HepG2 (cell line): ENCODE results near the gene C12orf56. TPM values are rescaled to one million over a fixed set of nuclear protein-coding genes. Genes with fewer than 3 reads are reported as not detected.

ENCODE experiments used
- CAMTA2 ChIP-seq: sonication (generic); formaldehyde crosslinking; IDR thresholded peaks from 2 replicates; pipeline ENCODE4 v1.4.0; 2020; ENCODE audit warnings: mild to moderate bottlenecking, missing genetic modification reagents, borderline replicate concordance
- FLYWCH1 ChIP-seq: sonication (generic); formaldehyde crosslinking; IDR thresholded peaks from 2 replicates; pipeline ENCODE4 v1.8.1; 2023; ENCODE audit warnings: mild to moderate bottlenecking, missing genetic modification reagents
- FOXJ3 ChIP-seq: sonication (generic); formaldehyde crosslinking; IDR thresholded peaks from 2 replicates; pipeline ENCODE4 v1.4.0; 2020; ENCODE audit warnings: missing genetic modification reagents, mild to moderate bottlenecking, borderline replicate concordance
- HOXA9 ChIP-seq: sonication (generic); formaldehyde crosslinking; IDR thresholded peaks from 2 replicates; pipeline ENCODE4 v1.8.1; 2022; ENCODE audit warnings: missing genetic modification reagents, mild to moderate bottlenecking, moderate library complexity, borderline replicate concordance
- IKZF5 ChIP-seq: IDR thresholded peaks from 2 replicates; pipeline ENCODE4 v1.6.1; 2018; ENCODE audit warnings: missing genetic modification reagents, mild to moderate bottlenecking, missing compliant biosample characterization
- SIX4 ChIP-seq: sonication (generic); formaldehyde crosslinking; IDR thresholded peaks from 2 replicates; pipeline ENCODE4 v1.4.0; 2020; ENCODE audit warnings: missing genetic modification reagents
- ZMYM4 ChIP-seq: sonication (generic); formaldehyde crosslinking; IDR thresholded peaks from 2 replicates; pipeline ENCODE4 v1.8.1; 2023; ENCODE audit warnings: mild to moderate bottlenecking, missing genetic modification reagents
- ZNF331 ChIP-seq: sonication (generic); formaldehyde crosslinking; IDR thresholded peaks from 2 replicates; pipeline ENCODE4 v1.4.0; 2020; ENCODE audit warnings: missing genetic modification reagents
- ZNF709 ChIP-seq: sonication (generic); formaldehyde crosslinking; IDR thresholded peaks from 2 replicates; pipeline ENCODE4 v1.5.0; 2020; ENCODE audit warnings: mild to moderate bottlenecking, missing genetic modification reagents
- polyA plus RNA-seq, 8 experiments: library from polyadenylated mRNA; depleted of rRNA in 3 of 8; stranded (reverse) in 7 of 8; unstranded in 1 of 8; fragments of >200 nt; fragmentation: Illumina TruSeq in 4 of 8; extraction: Trizol in 4 of 8; gene quantifications; 2 replicates each; pipeline versions ENCODE4 v1.2.1 to v1.2.3, GENCODE V29; 2011 to 2016; ENCODE audit warnings: low read depth in 4 of 8, missing spikeins in 1 of 8, mixed read lengths in 1 of 8; ENCODE audit not compliant: insufficient read depth in 1 of 8
- total RNA-seq, 5 experiments: library from RNA; depleted of rRNA; stranded (reverse); fragments of >200 nt; fragmentation: Illumina TruSeq; extraction: Trizol; gene quantifications; 2 replicates each; pipeline ENCODE4 v1.2.3, GENCODE V29; 2016; ENCODE audit warnings: low read depth in 1 of 5
- TF ChIP-seq, protein P1 (sequence below): IDR thresholded peaks from 2 replicates; pipeline ENCODE4 v1.6.1; 2016; ENCODE audit warnings: low read depth, missing genetic modification reagents, missing compliant biosample characterization
- TF ChIP-seq, protein P2 (sequence below): sonication (generic); formaldehyde crosslinking; IDR thresholded peaks from 2 replicates; pipeline ENCODE4 v1.8.1; 2023; ENCODE audit warnings: missing genetic modification reagents, inconsistent platforms, borderline replicate concordance
- TF ChIP-seq, protein P3 (sequence below): sonication (generic); formaldehyde crosslinking; conservative IDR thresholded peaks from 2 replicates; pipeline ENCODE4 v1.4.0; 2020; ENCODE audit warnings: missing genetic modification reagents
- TF ChIP-seq, protein P4 (sequence below): sonication (generic); formaldehyde crosslinking; IDR thresholded peaks from 2 replicates; pipeline ENCODE4 v1.4.0; 2020; ENCODE audit warnings: missing genetic modification reagents, borderline replicate concordance

C12orf56 gene
- total and polyA plus RNA-seq, 2 of the 13 experiments (the other 11 are each of a cell fraction or from before 2014, with no cell fraction given): 0.07 TPM; not detected in 1

DNA sequence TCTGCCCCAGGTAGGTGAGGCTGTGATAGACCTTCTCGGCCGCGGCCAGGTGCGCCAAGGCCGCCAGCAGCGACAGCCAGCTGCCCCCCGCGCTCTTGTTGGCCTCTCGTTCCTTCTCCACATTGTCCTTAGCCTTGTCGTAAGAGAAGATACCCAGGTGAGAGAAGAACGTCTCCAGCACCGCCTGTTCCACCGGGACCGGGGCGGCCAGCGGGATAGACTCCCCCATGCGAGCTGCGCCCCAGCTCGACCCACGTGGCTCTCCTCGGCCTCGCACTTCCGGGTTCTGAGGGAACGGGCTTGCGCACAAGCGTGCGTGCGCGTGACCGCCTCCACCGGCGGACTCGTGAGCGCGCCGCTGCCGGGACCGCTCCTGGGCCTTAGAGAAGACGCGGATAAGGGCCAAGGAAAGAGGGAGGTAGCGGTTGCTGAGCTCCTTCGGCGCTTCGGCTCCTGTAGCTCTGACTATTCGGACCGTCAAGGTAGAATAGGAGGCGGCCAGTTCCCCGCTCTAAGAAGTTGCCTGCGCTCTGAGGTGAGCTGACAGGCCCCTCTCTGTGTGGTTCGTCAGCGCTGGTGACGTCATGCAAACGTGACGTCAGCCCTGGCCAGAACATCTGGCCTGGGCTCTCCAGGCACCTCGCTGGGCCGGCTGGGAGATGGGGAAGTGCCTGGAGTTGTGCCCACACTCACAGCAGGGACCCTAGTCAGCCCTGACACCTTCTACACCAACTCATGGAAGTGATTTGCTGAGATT is 168.4 kb downstream of the C12orf56 start, which contains the start of gene KICS2 (continued):
- TF ChIP-seq, protein P1, sequence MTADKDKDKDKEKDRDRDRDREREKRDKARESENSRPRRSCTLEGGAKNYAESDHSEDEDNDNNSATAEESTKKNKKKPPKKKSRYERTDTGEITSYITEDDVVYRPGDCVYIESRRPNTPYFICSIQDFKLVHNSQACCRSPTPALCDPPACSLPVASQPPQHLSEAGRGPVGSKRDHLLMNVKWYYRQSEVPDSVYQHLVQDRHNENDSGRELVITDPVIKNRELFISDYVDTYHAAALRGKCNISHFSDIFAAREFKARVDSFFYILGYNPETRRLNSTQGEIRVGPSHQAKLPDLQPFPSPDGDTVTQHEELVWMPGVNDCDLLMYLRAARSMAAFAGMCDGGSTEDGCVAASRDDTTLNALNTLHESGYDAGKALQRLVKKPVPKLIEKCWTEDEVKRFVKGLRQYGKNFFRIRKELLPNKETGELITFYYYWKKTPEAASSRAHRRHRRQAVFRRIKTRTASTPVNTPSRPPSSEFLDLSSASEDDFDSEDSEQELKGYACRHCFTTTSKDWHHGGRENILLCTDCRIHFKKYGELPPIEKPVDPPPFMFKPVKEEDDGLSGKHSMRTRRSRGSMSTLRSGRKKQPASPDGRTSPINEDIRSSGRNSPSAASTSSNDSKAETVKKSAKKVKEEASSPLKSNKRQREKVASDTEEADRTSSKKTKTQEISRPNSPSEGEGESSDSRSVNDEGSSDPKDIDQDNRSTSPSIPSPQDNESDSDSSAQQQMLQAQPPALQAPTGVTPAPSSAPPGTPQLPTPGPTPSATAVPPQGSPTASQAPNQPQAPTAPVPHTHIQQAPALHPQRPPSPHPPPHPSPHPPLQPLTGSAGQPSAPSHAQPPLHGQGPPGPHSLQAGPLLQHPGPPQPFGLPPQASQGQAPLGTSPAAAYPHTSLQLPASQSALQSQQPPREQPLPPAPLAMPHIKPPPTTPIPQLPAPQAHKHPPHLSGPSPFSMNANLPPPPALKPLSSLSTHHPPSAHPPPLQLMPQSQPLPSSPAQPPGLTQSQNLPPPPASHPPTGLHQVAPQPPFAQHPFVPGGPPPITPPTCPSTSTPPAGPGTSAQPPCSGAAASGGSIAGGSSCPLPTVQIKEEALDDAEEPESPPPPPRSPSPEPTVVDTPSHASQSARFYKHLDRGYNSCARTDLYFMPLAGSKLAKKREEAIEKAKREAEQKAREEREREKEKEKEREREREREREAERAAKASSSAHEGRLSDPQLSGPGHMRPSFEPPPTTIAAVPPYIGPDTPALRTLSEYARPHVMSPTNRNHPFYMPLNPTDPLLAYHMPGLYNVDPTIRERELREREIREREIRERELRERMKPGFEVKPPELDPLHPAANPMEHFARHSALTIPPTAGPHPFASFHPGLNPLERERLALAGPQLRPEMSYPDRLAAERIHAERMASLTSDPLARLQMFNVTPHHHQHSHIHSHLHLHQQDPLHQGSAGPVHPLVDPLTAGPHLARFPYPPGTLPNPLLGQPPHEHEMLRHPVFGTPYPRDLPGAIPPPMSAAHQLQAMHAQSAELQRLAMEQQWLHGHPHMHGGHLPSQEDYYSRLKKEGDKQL (CRISPR knock-in tag): no peak
- TF ChIP-seq, protein P2, sequence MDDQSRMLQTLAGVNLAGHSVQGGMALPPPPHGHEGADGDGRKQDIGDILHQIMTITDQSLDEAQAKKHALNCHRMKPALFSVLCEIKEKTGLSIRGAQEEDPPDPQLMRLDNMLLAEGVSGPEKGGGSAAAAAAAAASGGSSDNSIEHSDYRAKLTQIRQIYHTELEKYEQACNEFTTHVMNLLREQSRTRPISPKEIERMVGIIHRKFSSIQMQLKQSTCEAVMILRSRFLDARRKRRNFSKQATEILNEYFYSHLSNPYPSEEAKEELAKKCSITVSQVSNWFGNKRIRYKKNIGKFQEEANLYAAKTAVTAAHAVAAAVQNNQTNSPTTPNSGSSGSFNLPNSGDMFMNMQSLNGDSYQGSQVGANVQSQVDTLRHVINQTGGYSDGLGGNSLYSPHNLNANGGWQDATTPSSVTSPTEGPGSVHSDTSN (CRISPR knock-in tag): no peak
- TF ChIP-seq SIX4 (CRISPR knock-in tag) (no peak), IKZF5 (CRISPR knock-in tag) (peak; percentile 90), FOXJ3 (CRISPR knock-in tag) (no peak), CAMTA2 (0 out of 2 replicates have a peak, but pooled peaks have one; percentile 72), ZMYM4 (CRISPR knock-in tag) (peak; percentile 83; the same call in 1 of the 2 replicates), FLYWCH1 (CRISPR knock-in tag) (no peak), ZNF331 (CRISPR knock-in tag) (peak; percentile 58; the same call in 1 of the 2 replicates), ZNF709 (CRISPR knock-in tag) (peak; percentile 62; the same call in 1 of the 2 replicates), HOXA9 (CRISPR knock-in tag) (no peak)
- TF ChIP-seq, protein P3, sequence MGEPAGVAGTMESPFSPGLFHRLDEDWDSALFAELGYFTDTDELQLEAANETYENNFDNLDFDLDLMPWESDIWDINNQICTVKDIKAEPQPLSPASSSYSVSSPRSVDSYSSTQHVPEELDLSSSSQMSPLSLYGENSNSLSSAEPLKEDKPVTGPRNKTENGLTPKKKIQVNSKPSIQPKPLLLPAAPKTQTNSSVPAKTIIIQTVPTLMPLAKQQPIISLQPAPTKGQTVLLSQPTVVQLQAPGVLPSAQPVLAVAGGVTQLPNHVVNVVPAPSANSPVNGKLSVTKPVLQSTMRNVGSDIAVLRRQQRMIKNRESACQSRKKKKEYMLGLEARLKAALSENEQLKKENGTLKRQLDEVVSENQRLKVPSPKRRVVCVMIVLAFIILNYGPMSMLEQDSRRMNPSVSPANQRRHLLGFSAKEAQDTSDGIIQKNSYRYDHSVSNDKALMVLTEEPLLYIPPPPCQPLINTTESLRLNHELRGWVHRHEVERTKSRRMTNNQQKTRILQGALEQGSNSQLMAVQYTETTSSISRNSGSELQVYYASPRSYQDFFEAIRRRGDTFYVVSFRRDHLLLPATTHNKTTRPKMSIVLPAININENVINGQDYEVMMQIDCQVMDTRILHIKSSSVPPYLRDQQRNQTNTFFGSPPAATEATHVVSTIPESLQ (CRISPR knock-in tag): no peak
- TF ChIP-seq, protein P4, sequence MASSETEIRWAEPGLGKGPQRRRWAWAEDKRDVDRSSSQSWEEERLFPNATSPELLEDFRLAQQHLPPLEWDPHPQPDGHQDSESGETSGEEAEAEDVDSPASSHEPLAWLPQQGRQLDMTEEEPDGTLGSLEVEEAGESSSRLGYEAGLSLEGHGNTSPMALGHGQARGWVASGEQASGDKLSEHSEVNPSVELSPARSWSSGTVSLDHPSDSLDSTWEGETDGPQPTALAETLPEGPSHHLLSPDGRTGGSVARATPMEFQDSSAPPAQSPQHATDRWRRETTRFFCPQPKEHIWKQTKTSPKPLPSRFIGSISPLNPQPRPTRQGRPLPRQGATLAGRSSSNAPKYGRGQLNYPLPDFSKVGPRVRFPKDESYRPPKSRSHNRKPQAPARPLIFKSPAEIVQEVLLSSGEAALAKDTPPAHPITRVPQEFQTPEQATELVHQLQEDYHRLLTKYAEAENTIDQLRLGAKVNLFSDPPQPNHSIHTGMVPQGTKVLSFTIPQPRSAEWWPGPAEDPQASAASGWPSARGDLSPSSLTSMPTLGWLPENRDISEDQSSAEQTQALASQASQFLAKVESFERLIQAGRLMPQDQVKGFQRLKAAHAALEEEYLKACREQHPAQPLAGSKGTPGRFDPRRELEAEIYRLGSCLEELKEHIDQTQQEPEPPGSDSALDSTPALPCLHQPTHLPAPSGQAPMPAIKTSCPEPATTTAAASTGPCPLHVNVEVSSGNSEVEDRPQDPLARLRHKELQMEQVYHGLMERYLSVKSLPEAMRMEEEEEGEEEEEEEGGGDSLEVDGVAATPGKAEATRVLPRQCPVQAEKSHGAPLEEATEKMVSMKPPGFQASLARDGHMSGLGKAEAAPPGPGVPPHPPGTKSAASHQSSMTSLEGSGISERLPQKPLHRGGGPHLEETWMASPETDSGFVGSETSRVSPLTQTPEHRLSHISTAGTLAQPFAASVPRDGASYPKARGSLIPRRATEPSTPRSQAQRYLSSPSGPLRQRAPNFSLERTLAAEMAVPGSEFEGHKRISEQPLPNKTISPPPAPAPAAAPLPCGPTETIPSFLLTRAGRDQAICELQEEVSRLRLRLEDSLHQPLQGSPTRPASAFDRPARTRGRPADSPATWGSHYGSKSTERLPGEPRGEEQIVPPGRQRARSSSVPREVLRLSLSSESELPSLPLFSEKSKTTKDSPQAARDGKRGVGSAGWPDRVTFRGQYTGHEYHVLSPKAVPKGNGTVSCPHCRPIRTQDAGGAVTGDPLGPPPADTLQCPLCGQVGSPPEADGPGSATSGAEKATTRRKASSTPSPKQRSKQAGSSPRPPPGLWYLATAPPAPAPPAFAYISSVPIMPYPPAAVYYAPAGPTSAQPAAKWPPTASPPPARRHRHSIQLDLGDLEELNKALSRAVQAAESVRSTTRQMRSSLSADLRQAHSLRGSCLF (CRISPR knock-in tag): 0 out of 2 replicates have a peak, but pooled peaks have one; percentile 22
